ENCODE results near the gene CCDC91.

The CCDC91 gene

DNA sequence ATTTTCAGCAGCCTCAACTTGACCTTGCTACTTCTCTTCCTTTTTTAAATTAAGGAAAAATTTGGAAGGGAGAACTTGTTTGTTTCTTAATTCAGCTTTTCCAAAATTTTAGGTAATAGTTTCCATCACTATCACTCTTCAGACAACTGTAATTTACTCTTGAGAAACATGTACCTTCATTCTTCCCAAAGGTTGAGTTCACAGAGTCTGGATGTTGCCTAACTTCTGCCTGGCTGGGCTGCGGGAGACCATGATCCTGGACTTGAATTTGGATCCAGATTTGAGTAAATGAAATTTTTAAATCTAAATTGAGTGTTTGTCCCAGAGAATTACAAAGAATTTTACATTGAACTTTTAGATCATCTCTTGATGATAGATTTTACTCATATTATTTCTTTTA lies 193.1 kb downstream of the CCDC91 start:
- Mint-ChIP-seq H3K27ac (no peak overlapping the region), H3K27me3 (no peaks in the 10 kb centered on the region), H3K4me1 (peaks cover 3% of the 10 kb centered on the region), H3K36me3 (peaks cover 34% of the 10 kb centered on the region), H3K4me3 (no peak overlapping the region), H3K9me3 (peaks cover 5% of the 10 kb centered on the region)

DNA sequence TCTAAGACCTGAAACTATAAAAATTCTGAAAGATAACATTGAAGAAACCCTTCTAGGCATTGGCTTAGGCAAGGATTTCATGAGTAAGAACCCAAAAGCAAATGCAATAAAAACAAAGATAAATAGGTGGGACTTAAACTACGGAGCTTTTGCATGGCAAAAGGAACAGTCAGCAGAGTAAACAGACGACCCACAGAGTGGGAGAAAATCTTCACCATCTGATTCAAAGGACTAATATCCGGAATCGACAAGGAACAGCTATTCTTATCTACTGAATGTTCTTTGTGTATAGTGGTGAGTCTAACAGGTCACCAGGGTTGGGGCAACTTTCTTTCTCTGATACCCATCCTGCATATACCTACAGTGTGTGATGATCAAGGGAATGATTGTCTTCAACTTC lies 198.6 kb downstream of the CCDC91 start:
- Mint-ChIP-seq H3K27me3 (no peaks in the 10 kb centered on the region), H3K4me1 (peaks cover 3% of the 10 kb centered on the region), H3K36me3 (peaks cover 48% of the 10 kb centered on the region), H3K27ac (no peak overlapping the region), H3K9me3 (no peaks in the 10 kb centered on the region), H3K4me3 (no peak overlapping the region)

DNA sequence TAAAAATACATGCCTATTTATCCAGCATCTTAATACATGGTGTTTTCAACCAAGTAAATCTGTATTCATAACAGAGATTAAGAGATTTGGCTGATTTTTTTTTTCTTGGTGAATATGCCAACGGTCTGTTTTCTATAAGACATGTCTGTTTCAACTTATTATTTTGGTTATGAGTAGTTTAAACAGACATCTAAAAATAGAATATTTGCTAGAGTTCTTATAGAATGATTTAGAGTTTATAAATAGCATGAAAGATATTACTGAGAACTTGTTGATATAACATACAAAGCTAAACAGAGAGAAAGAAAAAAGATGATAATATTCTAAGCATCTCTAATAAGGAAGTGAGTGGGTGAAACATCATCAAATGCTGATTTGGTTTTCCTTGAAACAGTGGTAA lies 199.9 kb downstream of the CCDC91 start:
- H3K36me3 Mint-ChIP-seq = peaks cover 56% of the 10 kb centered on the region
- no peaks in the 10 kb centered on the region for H3K9me3 Mint-ChIP-seq
- H3K27me3 Mint-ChIP-seq = no peaks in the 10 kb centered on the region
- H3K27ac Mint-ChIP-seq = no peak overlapping the region
- H3K4me1 Mint-ChIP-seq = peaks cover 3% of the 10 kb centered on the region
- H3K4me3 Mint-ChIP-seq = no peak overlapping the region

DNA sequence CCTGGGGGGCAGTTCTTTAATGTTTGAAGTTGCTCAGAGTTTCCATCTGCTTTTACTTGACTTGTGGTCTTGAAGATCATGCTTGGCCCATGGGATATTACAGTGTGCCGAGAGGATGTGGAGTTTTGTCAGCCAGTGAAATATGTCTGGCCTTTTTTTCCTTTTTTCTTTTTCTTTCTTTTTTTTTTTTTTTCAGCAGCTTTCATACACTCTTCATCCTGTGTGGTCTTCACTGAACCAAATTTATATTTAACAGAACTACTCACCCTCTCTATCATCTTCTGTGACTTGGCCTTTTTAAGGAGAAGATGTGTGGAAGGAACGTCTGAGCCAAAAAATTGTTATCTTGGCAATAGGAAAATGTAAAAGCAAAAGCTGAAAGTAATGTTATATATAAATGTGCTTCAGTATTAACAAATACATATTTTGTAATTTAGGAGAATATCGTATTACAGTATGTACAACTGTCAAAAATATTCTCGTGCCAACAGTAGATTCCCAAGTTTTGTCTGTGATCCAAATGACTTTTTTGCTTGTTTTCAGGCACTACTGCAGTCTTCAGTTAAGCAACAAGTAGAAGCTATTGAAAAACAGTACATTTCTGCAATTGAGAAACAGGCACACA lies 200.6 kb downstream of the CCDC91 start:
- Mint-ChIP-seq H3K27ac (no peak overlapping the region), H3K4me1 (peaks cover 3% of the 10 kb centered on the region), H3K9me3 (peaks cover under 1% of the 10 kb centered on the region), H3K36me3 (peaks cover 57% of the 10 kb centered on the region), H3K27me3 (no peaks in the 10 kb centered on the region), H3K4me3 (no peak overlapping the region)

DNA sequence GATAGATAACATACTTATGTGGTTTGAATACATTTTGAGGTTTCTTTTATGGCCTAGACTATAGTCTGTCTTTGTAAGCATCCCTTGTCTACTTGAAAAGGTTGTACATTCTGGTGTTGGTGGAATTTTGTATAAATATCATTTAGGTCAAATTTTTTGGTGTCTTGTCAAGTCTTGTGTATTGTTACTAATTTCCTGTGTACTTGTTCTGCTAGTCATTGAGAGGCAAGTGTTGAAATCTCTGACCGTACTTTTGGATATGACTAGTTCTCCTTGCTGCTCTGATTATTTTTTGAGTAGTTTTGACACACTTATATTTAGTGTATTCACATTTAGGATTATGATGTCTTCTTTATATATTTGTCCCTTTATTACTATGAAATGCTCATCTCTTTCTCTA lies 219.6 kb downstream of the CCDC91 start:
- Mint-ChIP-seq H3K4me3 (no peak overlapping the region), H3K36me3 (peaks cover 42% of the 10 kb centered on the region), H3K9me3 (peaks cover 5% of the 10 kb centered on the region), H3K27ac (no peak overlapping the region), H3K27me3 (no peaks in the 10 kb centered on the region), H3K4me1 (peaks cover 3% of the 10 kb centered on the region)

DNA sequence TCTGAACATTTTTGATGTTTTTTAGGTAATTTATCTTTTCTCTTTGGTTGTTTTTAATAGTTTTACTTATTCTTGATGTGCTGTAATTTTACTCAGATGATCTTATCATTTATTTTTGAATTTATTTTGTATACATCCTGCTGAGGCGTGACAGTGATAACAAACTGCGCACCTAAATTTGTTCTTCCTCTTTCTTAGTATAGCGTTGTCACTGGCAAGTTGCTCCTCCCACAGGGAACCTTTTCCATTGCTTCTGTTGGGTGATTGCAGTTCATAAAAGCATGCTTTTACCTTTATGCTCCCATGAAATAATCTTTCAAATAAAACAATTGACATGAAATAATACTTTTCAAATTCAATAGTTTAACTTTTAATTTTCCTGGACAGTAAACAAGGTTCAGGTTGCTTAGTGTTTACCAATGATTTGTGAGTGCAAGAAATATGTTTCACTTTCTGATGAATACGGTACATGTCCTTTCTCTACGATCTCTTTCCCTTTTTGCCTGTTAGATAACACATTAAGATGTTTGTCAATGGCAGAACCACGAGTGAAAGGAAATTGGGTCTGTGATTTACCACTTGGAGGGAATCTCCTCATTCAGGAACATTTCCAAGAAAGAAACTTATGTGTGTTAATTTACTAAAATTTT lies 223.3 kb downstream of the CCDC91 start:
- H3K27me3 Mint-ChIP-seq = no peaks in the 10 kb centered on the region
- H3K36me3 Mint-ChIP-seq = peaks cover 26% of the 10 kb centered on the region
- H3K9me3 Mint-ChIP-seq = no peaks in the 10 kb centered on the region
- no peaks in the 10 kb centered on the region for H3K4me1 Mint-ChIP-seq
- no peak overlapping the region for H3K4me3 Mint-ChIP-seq
- no peak overlapping the region for H3K27ac Mint-ChIP-seq

DNA sequence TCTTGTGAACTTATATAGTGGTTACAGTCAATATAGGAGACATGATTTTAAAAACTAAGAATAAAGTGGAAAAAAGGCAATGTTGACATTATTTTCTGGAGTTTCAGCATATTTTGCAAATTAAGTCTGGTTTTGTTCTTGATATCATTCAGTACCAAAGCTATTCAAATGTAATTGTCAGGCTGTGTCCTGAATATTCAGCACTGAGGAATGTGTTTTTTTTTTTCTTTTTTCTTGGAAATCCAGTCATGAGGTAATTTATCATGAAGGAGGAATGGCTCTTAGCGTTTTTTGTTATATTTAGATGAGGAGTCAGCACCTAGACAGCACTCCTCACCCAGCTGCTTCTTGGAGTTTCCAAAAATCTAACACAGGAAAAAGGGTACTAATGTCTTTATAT lies 225.5 kb downstream of the CCDC91 start:
- no peaks in the 10 kb centered on the region for H3K27me3 Mint-ChIP-seq
- H3K4me3 Mint-ChIP-seq = no peak overlapping the region
- no peaks in the 10 kb centered on the region for H3K4me1 Mint-ChIP-seq
- H3K27ac Mint-ChIP-seq = no peak overlapping the region
- H3K36me3 Mint-ChIP-seq = peaks cover 30% of the 10 kb centered on the region
- no peaks in the 10 kb centered on the region for H3K9me3 Mint-ChIP-seq

DNA sequence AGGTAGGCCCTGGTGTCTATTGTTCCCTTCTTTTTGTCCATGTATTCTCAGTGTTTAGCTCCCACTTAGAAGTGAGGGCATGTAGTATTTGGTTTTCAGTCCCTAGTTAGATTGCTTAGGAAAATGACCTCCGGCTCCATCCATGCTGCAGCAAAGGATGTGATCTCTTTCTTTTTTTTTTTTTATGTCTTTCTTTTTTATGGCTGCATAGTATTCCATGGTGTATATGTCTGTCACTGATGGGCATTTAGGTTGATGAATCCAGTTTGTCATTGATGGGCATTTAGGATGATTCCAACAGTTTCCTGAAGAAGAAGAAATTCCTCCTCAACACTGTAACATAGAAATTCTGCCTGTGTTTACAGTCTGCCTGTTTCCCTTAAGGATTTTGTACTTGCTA lies 231.1 kb downstream of the CCDC91 start:
- Mint-ChIP-seq H3K36me3 (peaks cover 27% of the 10 kb centered on the region), H3K9me3 (peaks cover 6% of the 10 kb centered on the region), H3K4me1 (peaks cover 9% of the 10 kb centered on the region), H3K27ac (no peak overlapping the region), H3K4me3 (no peak overlapping the region), H3K27me3 (no peaks in the 10 kb centered on the region)

DNA sequence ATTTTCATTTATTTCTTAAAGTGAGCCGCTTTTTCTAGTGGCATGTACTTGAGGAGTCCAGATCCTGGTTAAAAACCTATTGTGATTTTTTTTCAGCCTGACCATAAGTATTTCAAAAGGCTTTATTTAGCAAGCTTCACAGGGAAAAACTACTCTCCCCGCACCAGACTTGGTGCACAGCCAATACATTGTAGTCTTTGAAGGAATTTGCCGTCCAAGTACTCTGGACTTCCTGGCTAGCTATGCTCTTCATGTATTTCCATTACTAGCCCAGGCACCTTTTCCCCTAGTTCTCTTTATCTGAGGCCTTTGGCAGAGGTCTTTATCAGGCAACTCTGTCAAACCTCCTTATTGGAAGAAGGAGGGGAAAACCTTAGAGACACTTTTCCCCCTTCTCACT lies 234.7 kb downstream of the CCDC91 start:
- H3K27ac Mint-ChIP-seq = no peak overlapping the region
- no peak overlapping the region for H3K4me3 Mint-ChIP-seq
- peaks cover 26% of the 10 kb centered on the region for H3K36me3 Mint-ChIP-seq
- H3K9me3 Mint-ChIP-seq = peaks cover 6% of the 10 kb centered on the region
- H3K27me3 Mint-ChIP-seq = no peaks in the 10 kb centered on the region
- H3K4me1 Mint-ChIP-seq = peaks cover 13% of the 10 kb centered on the region

DNA sequence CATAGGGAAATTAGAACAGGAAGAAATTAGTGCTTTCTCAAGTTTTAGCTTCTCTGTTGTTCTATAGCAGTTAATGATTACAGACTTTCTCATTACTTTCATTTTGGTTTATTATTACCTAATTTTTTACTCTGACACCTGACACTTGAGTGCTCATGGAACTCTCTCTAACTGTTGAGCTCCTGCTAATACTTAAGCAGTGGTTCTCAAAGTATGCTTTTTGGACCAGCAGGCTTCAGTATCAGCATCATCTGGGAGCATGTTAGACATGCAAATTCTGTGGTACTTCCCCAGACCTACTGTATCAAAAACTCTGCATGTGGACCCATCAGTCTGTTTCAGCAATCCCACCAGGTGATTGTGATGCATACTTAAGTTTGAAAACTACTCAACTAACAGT lies 235.3 kb downstream of the CCDC91 start:
- H3K4me3 Mint-ChIP-seq = no peak overlapping the region
- H3K9me3 Mint-ChIP-seq = peaks cover 6% of the 10 kb centered on the region
- H3K36me3 Mint-ChIP-seq = peaks cover 24% of the 10 kb centered on the region
- no peak overlapping the region for H3K27ac Mint-ChIP-seq
- peaks cover 13% of the 10 kb centered on the region for H3K4me1 Mint-ChIP-seq
- no peaks in the 10 kb centered on the region for H3K27me3 Mint-ChIP-seq

DNA sequence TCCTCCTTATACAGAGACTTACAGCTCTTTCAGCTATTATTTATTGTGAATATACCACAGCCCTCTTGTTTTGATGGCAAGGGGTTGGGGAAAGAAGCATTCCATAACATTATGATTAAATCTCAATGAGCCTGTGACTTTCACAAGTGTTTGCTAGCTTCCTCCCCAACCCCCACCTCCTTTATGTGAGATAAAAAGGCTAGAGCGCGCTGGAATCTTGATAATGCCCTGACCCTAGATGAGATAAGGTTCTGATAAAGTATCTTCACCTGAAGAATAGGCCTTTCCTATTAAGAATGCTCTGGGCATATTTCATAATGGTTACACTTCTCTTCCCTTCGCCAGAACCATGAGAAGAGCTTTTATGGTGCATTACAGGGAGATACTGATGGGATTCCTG lies 236.8 kb downstream of the CCDC91 start:
- H3K4me1 Mint-ChIP-seq = peaks cover 13% of the 10 kb centered on the region
- H3K36me3 Mint-ChIP-seq = peaks cover 16% of the 10 kb centered on the region
- no peaks in the 10 kb centered on the region for H3K27me3 Mint-ChIP-seq
- no peak overlapping the region for H3K27ac Mint-ChIP-seq
- no peak overlapping the region for H3K4me3 Mint-ChIP-seq
- no peaks in the 10 kb centered on the region for H3K9me3 Mint-ChIP-seq

DNA sequence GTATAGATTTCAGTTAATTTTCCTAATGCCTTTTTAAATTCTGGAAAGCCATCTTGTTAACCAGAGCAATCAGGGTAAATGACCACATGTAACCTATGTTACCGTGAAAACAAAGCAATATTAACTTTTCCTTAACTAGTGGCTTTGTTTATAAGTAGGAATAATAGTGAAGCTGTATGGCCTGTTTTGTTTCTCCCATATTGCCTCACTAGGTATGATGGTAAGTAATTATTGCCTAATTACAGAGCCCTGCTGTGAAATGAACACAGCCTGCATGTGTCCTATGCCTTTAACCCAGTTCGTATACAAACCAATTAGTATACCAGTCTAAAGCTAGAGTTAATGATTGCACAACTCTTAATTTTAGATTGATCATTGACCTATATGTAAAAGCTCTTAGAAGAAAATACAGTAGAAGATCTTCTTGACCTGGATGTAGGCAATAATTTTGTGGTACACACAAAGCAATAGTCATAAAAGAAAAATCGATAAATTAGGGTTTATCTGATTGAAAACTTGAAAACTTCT lies 249.9 kb downstream of the CCDC91 start:
- H3K4me3 Mint-ChIP-seq = no peak overlapping the region
- peaks cover 6% of the 10 kb centered on the region for H3K4me1 Mint-ChIP-seq
- H3K9me3 Mint-ChIP-seq = no peaks in the 10 kb centered on the region
- no peaks in the 10 kb centered on the region for H3K27me3 Mint-ChIP-seq
- H3K27ac Mint-ChIP-seq = no peak overlapping the region
- peaks cover 6% of the 10 kb centered on the region for H3K36me3 Mint-ChIP-seq

DNA sequence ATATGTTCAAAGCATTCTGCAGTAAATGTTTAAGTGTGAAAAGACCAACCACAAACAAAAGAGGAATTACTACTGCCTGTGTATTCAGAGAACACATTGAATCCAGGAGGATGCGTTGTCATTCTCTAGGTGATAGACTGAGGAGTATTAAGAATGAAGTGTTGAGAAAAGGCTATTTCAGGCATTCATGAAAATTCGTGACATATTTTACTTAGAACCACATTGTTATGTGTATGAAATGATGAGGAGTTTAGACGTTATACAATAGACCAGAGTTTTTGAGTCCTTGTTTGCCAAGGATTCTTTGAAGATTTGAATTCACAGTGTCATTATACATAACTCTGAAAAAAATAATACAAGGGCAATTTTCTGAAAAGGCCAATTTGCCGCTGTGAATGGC lies 251.8 kb downstream of the CCDC91 start:
- H3K9me3 Mint-ChIP-seq = no peaks in the 10 kb centered on the region
- H3K27ac Mint-ChIP-seq = no peak overlapping the region
- peaks cover 7% of the 10 kb centered on the region for H3K36me3 Mint-ChIP-seq
- H3K27me3 Mint-ChIP-seq = no peaks in the 10 kb centered on the region
- no peaks in the 10 kb centered on the region for H3K4me1 Mint-ChIP-seq
- no peak overlapping the region for H3K4me3 Mint-ChIP-seq

DNA sequence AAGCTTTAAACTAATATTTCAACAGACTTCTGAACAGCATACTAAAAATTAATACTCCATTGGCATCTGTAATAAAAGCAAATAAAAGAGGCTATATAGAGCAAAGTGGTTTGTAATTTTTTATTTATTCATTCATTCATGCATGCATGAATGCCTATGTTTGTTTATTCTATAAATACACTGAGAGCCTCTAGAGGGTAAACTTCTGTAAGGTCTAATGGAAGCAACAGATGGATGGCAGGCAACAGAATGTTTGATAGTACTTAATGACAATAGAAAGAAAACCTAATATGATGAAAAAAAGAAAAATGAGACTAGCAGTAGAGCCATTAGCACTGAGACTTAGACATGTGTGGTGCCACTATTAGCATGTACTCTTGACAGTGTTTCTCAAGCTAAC lies 253.1 kb downstream of the CCDC91 start:
- H3K4me3 Mint-ChIP-seq = no peak overlapping the region
- peaks cover 3% of the 10 kb centered on the region for H3K36me3 Mint-ChIP-seq
- no peaks in the 10 kb centered on the region for H3K27me3 Mint-ChIP-seq
- H3K4me1 Mint-ChIP-seq = no peaks in the 10 kb centered on the region
- H3K27ac Mint-ChIP-seq = no peak overlapping the region
- no peaks in the 10 kb centered on the region for H3K9me3 Mint-ChIP-seq

DNA sequence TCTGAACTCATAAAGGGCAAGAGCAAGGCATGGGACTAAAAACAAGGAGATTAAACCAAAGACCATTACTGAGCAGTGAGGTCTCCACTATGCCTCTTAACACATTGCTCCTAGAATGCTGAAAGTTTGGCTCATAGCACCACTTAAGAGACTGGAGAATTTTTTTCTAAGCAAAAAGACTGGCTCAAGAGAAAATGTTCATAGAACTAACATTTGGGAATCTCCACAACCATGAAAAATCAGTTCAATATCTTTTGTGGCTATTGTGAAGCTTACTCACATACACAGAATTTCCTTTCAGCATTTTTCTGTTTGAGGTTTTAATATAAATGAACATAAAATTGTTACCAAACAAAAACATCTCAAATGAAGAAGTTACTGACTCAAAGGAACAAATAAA lies 255.8 kb downstream of the CCDC91 start:
- Mint-ChIP-seq H3K36me3 (peaks cover 10% of the 10 kb centered on the region), H3K4me1 (no peaks in the 10 kb centered on the region), H3K4me3 (no peak overlapping the region), H3K27me3 (no peaks in the 10 kb centered on the region), H3K9me3 (no peaks in the 10 kb centered on the region), H3K27ac (peak overlapping the region; percentile 35)

DNA sequence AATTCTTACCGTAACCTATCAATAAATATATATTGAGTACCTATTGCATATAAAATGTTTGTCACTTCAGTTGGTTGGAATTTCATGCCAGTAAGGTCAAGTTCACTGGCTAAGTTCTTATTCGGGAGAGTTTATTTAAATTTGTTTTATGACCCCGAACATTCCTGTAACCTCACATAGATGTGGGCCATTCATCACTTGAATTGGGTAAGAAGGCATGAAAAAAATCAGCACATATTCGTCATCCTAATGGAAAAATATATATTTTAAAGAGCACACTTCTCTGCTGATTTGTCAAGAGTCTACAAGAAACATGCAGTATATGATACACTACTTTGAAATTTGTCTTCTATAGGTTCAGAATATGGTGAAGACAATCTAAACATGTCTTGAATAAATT lies 263.4 kb downstream of the CCDC91 start:
- H3K4me1 Mint-ChIP-seq = no peaks in the 10 kb centered on the region
- no peak overlapping the region for H3K27ac Mint-ChIP-seq
- peaks cover 30% of the 10 kb centered on the region for H3K36me3 Mint-ChIP-seq
- no peaks in the 10 kb centered on the region for H3K27me3 Mint-ChIP-seq
- H3K4me3 Mint-ChIP-seq = no peak overlapping the region
- H3K9me3 Mint-ChIP-seq = no peaks in the 10 kb centered on the region
